T-helper 1 cell treated with Interleukin-12 subunit alpha and Interleukin-12 subunit beta and Interleukin-4 antibody, amounts not matched to agents 30 μg/mL and 1 μg/mL, for 36 hours (primary cell): ENCODE results near the gene DNAJC28.
A peak's percentile ranks its signal among the peaks of the same experiment; 100 is the strongest.

ENCODE experiments used
- H3K27ac Mint-ChIP-seq: one replicate; pipeline ENCODE4 v1.8.0; 2021; ENCODE audit warnings: mild to moderate bottlenecking, mixed read lengths
- H3K27me3 Mint-ChIP-seq: one replicate; pipeline ENCODE4 v1.8.0; 2021; ENCODE audit warnings: low read depth, mixed read lengths
- H3K36me3 Mint-ChIP-seq: one replicate; pipeline ENCODE4 v1.8.0; 2021; ENCODE audit warnings: low read depth, mixed read lengths
- H3K4me1 Mint-ChIP-seq: one replicate; pipeline ENCODE4 v1.8.0; 2021; ENCODE audit warnings: low read depth, mixed read lengths
- H3K4me3 Mint-ChIP-seq: one replicate; pipeline ENCODE4 v1.8.0; 2021; ENCODE audit warnings: mild to moderate bottlenecking, moderate library complexity, mixed read lengths
- H3K9me3 Mint-ChIP-seq: one replicate; pipeline ENCODE4 v1.8.0; 2021; ENCODE audit warnings: mixed read lengths

DNAJC28 gene

GRCh38 chr21:33496345-33496744 lies 4.8 kb upstream of the DNAJC28 start:
- no peak overlapping the region for H3K27ac Mint-ChIP-seq
- no peak overlapping the region for H3K4me3 Mint-ChIP-seq
- H3K36me3 Mint-ChIP-seq: no peaks in the 10 kb centered on the region
- peaks cover 11% of the 10 kb centered on the region for H3K27me3 Mint-ChIP-seq
- H3K4me1 Mint-ChIP-seq: peaks cover 4% of the 10 kb centered on the region
- H3K9me3 Mint-ChIP-seq: no peaks in the 10 kb centered on the region

- H3K36me3 Mint-ChIP-seq: no peaks in the 10 kb centered on the region
- H3K4me3 Mint-ChIP-seq: no peak overlapping the region
- H3K9me3 Mint-ChIP-seq: no peaks in the 10 kb centered on the region
- peaks cover 11% of the 10 kb centered on the region for H3K27me3 Mint-ChIP-seq
- no peak overlapping the region for H3K27ac Mint-ChIP-seq
- H3K4me1 Mint-ChIP-seq: peaks cover 7% of the 10 kb centered on the region
Measured at GRCh38 chr21:33495743-33496142, 4.2 kb upstream of the DNAJC28 start.

DNA sequence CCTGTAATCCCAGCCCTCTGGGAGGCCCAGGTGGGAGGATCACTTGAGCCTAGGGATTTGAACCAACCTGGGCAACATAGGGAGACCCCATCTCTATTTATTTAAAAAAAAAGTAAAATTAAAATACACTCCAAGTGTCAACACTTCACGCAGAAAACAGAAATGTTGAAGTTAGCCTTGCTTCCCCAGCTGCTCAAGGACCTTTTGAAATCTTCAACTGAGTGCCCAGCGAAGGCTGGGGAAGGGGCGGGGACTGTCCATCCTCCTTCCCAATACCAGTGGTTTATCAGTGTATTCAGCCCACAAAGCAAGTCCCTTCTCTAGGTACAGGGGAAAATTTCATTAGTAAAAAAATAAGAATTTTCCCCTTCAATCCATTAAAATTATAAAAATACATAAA lies 2.2 kb upstream of the DNAJC28 start:
- H3K4me3 Mint-ChIP-seq: no peak overlapping the region
- no peaks in the 10 kb centered on the region for H3K9me3 Mint-ChIP-seq
- H3K27ac Mint-ChIP-seq: no peak overlapping the region
- peaks cover 11% of the 10 kb centered on the region for H3K27me3 Mint-ChIP-seq
- peaks cover 8% of the 10 kb centered on the region for H3K4me1 Mint-ChIP-seq
- H3K36me3 Mint-ChIP-seq: no peaks in the 10 kb centered on the region

GRCh38 chr21:33492571-33492970 lies 1.1 kb upstream of the DNAJC28 start:
- peaks cover 14% of the 10 kb centered on the region for H3K27me3 Mint-ChIP-seq
- no peaks in the 10 kb centered on the region for H3K36me3 Mint-ChIP-seq
- H3K4me3 Mint-ChIP-seq: peak overlapping the region; percentile 14
- H3K9me3 Mint-ChIP-seq: no peaks in the 10 kb centered on the region
- H3K4me1 Mint-ChIP-seq: peaks cover 8% of the 10 kb centered on the region
- no peak overlapping the region for H3K27ac Mint-ChIP-seq

DNA sequence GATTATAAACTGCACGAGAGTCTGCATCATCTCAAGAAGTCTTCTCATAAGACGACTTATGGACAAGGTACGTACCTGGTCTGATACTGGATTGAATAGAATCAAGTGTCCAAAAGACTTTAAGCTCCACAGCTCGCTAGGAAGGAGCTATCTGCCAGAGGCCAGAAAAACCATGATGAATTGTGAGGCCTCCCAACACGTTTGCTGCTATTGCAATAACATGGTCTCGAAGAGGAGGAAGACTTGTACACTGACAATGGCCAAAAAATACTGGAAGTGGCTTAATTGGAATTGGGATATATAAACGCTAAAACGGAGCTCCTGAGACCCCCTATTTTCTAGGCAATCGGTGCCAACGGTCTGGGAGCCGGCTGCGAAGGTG lies 534 bp downstream of the DNAJC28 start:
- Mint-ChIP-seq H3K4me1 (peaks cover 8% of the 10 kb centered on the region), H3K27ac (peak overlapping the region; percentile 33), H3K27me3 (peaks cover 10% of the 10 kb centered on the region), H3K9me3 (no peaks in the 10 kb centered on the region), H3K4me3 (peak overlapping the region; percentile 90), H3K36me3 (no peaks in the 10 kb centered on the region)

DNA sequence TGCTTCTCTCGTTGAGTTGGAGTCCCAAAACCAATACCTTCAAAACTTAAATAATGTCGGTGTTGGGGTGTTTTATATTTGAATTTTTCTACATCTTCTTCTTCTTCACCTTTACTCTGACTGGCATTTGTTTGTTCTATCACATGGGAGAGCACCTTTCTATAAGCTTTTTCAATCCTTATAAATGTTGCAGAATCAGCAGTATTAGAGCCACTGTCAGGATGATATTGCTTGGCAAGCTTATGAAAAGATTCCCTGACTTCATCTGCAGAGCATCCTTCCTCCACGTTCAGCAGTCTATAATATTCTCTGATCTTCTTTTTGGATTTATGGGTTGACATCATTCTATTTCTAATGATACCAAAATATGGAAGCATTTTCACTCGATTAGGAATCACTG lies 2.6 kb downstream of the DNAJC28 start:
- Mint-ChIP-seq H3K27me3 (peaks cover 4% of the 10 kb centered on the region), H3K36me3 (no peaks in the 10 kb centered on the region), H3K27ac (no peak overlapping the region), H3K9me3 (no peaks in the 10 kb centered on the region), H3K4me1 (peaks cover 8% of the 10 kb centered on the region), H3K4me3 (no peak overlapping the region)

DNA sequence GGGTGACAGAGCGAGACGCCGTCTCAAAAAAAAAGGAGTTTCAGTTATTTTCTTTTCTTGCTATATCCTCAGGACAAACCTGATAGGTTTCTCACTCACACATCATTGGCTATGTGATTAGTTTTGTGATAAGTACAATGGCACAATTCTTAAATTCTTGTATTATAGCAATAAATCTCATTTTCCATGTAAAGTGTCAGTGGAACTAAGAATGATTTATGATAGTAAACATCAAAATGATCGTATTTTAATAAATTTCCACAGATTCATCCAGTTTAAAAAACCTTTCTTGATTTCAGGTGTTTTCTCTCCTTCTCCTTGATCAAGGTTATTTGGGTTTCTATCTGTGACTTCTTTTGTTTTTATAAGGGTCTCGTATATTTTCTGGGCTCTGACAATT lies 3.5 kb downstream of the DNAJC28 start:
- peaks cover 8% of the 10 kb centered on the region for H3K4me1 Mint-ChIP-seq
- H3K9me3 Mint-ChIP-seq: no peaks in the 10 kb centered on the region
- H3K27ac Mint-ChIP-seq: no peak overlapping the region
- H3K27me3 Mint-ChIP-seq: peaks cover 4% of the 10 kb centered on the region
- H3K4me3 Mint-ChIP-seq: no peak overlapping the region
- no peaks in the 10 kb centered on the region for H3K36me3 Mint-ChIP-seq

GRCh38 chr21:33481314-33481943 lies 10.1 kb downstream of the DNAJC28 start:
- Mint-ChIP-seq H3K9me3 (no peaks in the 10 kb centered on the region), H3K4me3 (peak overlapping the region; percentile 26), H3K36me3 (no peaks in the 10 kb centered on the region), H3K27me3 (peaks cover 10% of the 10 kb centered on the region), H3K4me1 (peaks cover 14% of the 10 kb centered on the region), H3K27ac (no peak overlapping the region)

DNA sequence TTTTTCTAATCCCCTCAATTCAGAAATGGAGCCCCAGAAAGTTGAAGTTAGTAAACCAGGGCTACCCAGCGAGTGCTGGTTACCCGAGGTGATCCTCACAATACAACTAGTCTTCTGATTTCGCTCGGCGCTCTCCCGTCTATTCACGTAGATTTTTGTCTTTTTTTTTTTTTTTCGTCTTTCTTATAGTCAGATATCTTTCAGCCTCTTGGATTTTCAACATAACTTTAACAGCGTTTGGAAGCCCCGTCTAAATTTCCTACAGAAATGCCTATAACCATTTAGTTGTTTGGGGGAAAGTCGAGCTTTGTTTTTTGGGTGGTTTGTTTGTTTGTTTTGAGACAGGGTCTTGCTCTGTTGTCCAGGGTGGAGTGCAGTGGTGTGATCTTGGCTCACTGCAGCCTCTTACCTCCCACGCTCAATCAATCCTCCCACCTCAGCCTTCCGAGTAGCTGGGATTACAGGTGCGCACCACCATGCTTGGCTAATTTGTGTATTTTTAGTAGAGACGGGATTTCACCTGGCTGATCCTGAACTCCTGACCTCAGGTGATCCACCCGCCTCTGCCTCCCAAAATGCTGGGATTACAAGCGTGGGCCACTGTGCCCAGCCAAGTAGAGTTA lies 10.9 kb downstream of the DNAJC28 start:
- Mint-ChIP-seq H3K27me3 (peaks cover 10% of the 10 kb centered on the region), H3K36me3 (no peaks in the 10 kb centered on the region), H3K9me3 (no peaks in the 10 kb centered on the region), H3K27ac (peak overlapping the region; percentile 88), H3K4me3 (peak overlapping the region; percentile 91), H3K4me1 (peaks cover 14% of the 10 kb centered on the region)

- no peaks in the 10 kb centered on the region for H3K9me3 Mint-ChIP-seq
- H3K4me1 Mint-ChIP-seq: peaks cover 14% of the 10 kb centered on the region
- peak within 1 kb of the TSS; percentile 91 for H3K4me3 Mint-ChIP-seq
- H3K27me3 Mint-ChIP-seq: peaks cover 10% of the 10 kb centered on the region
- H3K36me3 Mint-ChIP-seq: no peaks in the 10 kb centered on the region
- H3K27ac Mint-ChIP-seq: peak within 1 kb of the TSS; percentile 88
Measured at GRCh38 chr21:33479679-33480480, 11.6 kb downstream of the DNAJC28 start, which contains the start of gene TMEM50B. Gene TMEM50B, minus strand, starts transcription at chr21:33479974. Its CDS starts 11,089 bp downstream, at chr21:33468885.

GRCh38 chr21:33478935-33479678 lies 12.4 kb downstream of the DNAJC28 start:
- Mint-ChIP-seq H3K36me3 (no peaks in the 10 kb centered on the region), H3K27ac (peak overlapping the region; percentile 60), H3K4me1 (peaks cover 14% of the 10 kb centered on the region), H3K27me3 (peaks cover 10% of the 10 kb centered on the region), H3K9me3 (no peaks in the 10 kb centered on the region), H3K4me3 (peak overlapping the region; percentile 80)

GRCh38 chr21:33478182-33478581 lies 13.3 kb downstream of the DNAJC28 start:
- Mint-ChIP-seq H3K36me3 (no peaks in the 10 kb centered on the region), H3K4me3 (peak overlapping the region; percentile 80), H3K4me1 (peaks cover 14% of the 10 kb centered on the region), H3K27me3 (peaks cover 10% of the 10 kb centered on the region), H3K27ac (peak overlapping the region; percentile 60), H3K9me3 (no peaks in the 10 kb centered on the region)

GRCh38 chr21:33477066-33477465 lies 14.4 kb downstream of the DNAJC28 start:
- H3K36me3 Mint-ChIP-seq: no peaks in the 10 kb centered on the region
- H3K4me1 Mint-ChIP-seq: peaks cover 14% of the 10 kb centered on the region
- H3K27ac Mint-ChIP-seq: no peak overlapping the region
- peak overlapping the region; percentile 10 for H3K4me3 Mint-ChIP-seq
- H3K9me3 Mint-ChIP-seq: no peaks in the 10 kb centered on the region
- H3K27me3 Mint-ChIP-seq: peaks cover 1% of the 10 kb centered on the region

DNA sequence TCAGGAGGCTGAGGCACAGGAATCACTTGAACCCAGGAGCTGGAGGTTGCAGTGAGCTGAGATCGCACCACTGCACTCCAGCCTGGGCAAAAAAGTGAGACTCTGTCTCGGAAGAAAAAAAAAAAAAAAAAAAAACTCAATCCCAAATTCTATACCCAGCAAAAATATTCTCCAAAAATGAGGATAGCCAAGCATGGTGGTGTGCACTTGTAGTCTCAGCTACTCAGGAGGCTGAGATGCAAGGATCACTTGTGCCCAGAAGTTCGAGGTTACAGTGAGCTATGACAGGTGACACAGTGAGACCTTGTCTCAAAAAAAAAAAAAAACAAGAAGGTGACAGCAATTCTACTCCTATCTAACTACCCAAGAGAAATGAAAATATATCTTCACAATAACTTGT lies 18.2 kb downstream of the DNAJC28 start:
- Mint-ChIP-seq H3K27me3 (no peaks in the 10 kb centered on the region), H3K4me1 (peaks cover 2% of the 10 kb centered on the region), H3K9me3 (no peaks in the 10 kb centered on the region), H3K27ac (no peak overlapping the region), H3K36me3 (no peaks in the 10 kb centered on the region), H3K4me3 (no peak overlapping the region)
